Ovary (tissue), 3 donors: ENCODE results near the gene TTC7B.

Experiments used
- CTCF ChIP-seq, 3 donors: fragments of 450-650 bp in 2 of 3; fragments of 200-600 bp in 1 of 3; IDR thresholded peaks; one replicate each; pipeline versions ENCODE4 v1.5.1 to v1.8.0; 2016 to 2022; ENCODE audit warnings: antibody characterized with exemption in 3 of 3, mild to moderate bottlenecking in 1 of 3
- POLR2A ChIP-seq: fragments of 450-650 bp; IDR thresholded peaks from one replicate; pipeline ENCODE4 v1.6.1; 2017; ENCODE audit warnings: antibody characterized with exemption, mild to moderate bottlenecking, moderate library complexity
- donor health status: DM: no; HTN: no; CAD: no.

- TF ChIP-seq POLR2A = no peak
- TF ChIP-seq CTCF (IDR thresholded peaks at IDR 0.05) = no peak
Observed at GRCh38 chr14:90678846-90679362, 137.3 kb downstream of the TTC7B start.
